AG20443 (cell line): ENCODE measurements around the gene KCNB1.
"Not testable (repeated sequence)": the region's sequence is repeated elsewhere in the genome, so short reads cannot be mapped to it uniquely, and the experiment has no call there.

ENCODE experiments used
- DNase-seq: peaks from one replicate; pipeline ENCODE4 v3.0.0; 2012; ENCODE audit warnings: low spot score, mixed read lengths

KCNB1 gene

DNA sequence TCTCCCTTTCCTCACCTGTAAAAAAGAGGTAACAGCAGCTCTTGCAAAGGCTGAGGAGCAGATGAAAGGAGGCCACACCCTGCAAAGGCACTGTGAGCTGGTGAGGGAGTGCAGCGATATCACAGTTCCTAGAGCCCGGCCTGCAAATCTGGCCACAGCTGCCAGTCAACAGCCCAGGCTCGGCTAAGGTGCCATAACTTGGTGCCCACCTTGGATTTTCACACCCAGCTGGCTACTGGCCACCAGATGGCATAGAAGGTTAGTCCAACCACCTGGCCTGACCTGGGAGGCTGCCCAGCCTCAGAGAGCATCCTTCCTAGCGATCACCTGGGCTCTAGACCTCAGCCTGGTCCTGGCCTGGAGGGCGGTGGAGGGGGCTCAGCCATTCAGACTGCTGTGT is 46.8 kb downstream of the KCNB1 start:
- DNase-seq: no peak

DNA sequence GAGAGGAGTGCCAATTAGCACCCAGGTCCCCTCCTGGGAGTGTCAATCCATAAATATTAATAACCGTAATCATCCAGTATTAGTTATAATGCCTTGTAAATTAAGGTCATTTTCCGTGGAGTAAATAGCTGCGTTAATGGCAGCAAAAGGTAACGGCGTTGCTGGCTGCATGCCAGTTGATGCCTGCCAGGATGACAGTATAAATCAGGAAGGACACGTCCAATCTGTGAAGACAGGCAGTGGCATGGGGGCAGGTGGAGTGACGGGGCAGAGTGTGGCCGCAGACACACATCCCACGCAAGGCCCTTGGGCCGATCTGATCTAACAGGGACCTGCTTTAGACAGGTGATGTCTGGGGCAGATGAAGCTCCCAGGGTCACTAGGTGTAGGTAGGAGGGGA is 49.1 kb downstream of the KCNB1 start:
- DNase-seq: no peak

DNA sequence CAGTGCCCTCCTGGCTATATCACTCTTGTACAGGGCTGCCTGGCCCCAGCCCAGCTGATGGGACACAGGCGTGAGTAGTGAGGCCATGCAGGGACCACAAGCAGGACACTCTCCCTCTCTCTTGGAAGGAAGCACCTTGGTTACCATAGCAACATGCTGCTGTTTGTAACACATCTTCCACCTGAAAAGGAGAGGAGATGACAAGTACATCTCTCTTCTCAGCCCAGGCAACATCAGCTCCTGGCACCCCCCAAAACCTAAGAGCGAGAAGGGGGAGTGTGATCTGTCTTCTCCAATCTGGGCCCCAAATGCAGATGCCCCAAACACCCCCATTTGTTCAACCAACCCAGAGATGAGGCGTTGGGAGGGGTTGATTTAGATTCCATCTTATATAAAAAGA is 49.9 kb downstream of the KCNB1 start:
- no peak for DNase-seq

DNA sequence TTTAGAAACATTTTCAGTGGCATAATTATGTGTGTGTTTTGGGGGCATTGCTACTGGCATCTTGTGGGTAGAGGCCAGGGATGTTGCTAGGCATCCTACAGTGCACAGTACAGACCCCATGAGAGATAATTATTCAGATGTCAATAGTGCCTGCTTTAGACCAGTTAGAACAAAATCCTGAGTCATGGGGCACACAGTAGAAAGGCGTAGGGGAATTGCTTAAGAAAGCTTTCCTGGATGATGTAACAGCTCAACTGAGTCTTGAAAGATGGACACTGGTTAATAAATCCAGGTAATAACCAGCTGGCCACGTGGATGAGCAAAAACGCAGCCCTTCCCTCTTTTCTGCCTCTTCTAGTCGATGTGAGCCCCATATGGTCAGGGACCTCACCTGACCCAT is 51.1 kb downstream of the KCNB1 start:
- DNase-seq: no peak

DNA sequence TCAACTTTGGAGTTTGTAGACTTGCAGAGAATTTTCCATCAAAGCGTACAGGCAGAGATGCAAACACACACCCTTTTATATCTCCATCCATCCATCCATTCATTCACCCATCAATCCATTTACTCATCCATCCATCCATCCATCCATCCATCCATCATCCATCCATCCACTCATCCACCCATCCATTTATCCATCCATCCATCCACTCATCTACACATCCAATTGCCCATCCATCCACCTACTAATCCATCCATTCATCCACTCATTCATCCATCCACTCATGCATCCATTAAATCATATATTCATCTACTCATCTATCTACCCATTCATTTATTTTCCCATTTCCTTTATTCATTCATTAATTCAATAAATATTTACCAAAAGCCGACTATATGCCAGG is 52.1 kb downstream of the KCNB1 start:
- DNase-seq: no peak

DNA sequence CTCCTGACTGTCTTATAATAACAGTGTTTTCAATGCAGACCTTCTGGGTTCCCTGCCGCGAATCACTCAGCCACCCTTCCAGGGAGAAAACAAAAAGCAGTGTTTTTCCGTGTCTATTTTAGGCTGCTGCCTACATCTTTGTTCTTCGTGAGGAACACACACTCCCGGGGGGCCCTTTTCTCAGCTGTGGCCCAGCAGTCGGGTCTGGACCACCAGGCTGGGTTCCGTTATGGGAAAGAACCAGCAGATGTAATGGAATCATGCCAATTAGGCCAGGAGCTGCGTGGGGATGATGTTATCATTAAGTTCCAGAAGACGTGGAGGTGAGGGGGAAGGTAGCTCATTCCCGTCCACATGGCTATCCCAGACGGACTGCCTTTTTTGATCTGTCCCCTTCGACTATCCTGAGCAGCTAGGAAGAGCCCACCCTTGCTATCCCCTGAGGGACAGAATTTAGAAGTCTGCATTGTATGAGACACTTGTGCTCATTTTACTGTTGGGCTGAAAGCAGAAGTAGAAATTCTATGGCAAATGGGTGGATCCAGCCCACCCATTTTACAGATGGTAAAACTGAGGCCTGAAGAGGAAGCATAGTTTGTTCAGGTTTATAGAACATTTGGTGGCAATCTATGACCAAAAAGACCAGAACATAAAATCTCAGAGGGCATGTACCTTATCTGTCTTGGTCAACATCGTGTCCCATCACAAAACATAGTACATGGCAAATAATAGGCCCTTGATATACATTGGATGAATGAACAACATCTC is 54.5 kb downstream of the KCNB1 start:
- DNase-seq: no peak

DNA sequence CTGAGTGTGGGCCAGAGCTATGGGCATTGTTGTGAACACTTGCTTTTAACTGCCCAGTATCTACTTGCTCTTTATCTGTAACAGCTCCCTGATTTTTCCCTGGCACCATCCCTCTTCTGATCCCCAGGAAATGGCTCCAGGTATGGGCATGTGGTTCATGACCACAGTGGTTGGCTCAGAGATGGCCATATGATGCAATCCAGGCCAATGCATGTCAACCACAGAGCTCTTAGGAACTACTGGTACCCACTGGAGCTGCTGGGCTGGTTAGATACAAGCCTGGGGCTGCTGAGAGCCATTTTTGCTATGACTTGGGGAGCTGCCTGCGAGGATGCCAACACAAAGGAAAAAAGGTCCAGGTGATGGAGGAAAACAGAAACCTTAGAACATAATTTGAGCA is 55.6 kb downstream of the KCNB1 start:
- DNase-seq: peak; percentile 23

DNA sequence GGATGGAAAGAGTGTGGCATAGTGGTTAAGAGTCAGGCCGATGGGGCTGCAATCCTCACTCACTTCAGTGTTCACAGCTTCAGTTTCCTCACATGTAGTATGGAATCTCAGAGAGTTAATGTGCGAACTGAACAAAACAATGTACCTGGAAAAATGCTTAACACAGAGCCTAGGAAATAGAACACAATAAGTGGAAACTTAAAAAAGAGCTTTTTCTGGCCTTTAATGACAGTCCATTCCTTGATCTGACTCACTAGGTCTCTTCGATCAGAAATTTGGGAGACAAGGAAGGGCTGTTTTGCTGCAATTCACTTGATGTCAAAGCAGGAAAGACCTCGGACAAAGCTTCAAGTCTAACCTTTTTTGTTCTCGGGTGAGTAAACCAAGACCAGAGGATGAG is 56.1 kb downstream of the KCNB1 start:
- DNase-seq: no peak

DNA sequence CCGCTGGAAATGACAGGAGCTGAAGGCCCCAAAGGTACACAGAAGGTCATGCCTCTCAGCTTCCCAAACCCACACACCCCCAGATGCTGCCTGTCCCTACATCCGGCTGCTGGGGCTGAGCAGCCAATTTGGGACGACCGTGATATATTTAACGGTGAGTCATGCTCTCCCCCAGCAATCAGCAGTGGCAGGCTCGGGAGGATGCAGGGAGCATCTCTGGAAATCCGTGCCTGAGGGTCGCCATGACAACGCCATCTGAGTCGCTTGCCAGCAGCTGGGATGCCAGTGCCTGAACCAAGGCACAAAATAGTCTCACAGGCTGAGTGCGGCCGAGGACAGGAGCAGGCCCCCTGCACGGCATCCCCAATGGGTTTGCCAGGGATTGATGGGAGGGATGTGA is 57.9 kb downstream of the KCNB1 start:
- no peak for DNase-seq

DNA sequence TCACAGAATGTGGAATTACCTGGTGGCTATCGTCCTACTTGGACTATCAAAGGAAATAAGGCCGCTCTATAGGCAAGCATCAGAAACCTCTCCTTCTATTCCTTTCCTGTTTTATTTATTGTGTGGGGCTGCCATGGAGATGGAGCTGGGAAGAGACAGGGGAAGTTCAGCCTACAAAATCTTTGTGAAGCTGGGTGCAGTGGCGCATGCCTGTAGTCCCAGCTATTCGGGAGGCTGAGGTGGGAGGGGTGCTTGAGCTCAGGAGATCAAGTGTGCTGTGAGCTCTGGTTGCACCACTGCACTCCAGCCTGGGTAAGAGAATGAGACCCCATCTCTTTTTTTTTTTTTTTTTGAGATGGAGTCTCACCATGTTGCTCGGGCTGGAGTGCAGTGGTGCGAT is 60.3 kb downstream of the KCNB1 start:
- no peak for DNase-seq

DNA sequence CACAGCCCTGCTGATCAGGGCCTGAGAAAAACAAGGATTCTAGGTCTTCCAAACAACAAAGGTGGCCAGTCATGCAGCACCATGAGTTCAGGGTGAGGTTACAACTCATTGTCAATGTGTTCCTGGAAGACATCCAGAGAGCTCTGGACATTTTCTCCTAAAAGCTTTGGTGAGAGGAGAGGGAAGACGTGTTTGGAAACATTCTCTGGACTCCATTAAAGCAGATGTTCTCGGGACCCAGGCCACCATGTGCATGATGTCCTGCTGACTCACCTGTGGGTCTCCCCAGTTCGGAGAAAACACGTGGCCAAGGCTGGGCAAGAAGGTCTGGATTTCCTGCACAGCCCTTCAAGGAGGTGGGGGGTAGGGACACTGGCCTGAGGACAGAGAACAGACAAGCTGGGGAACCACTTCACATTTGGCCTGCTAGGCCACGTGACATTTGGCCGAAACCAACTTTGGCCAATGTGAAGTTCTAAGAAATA is 61.6 kb downstream of the KCNB1 start:
- DNase-seq: no peak

DNA sequence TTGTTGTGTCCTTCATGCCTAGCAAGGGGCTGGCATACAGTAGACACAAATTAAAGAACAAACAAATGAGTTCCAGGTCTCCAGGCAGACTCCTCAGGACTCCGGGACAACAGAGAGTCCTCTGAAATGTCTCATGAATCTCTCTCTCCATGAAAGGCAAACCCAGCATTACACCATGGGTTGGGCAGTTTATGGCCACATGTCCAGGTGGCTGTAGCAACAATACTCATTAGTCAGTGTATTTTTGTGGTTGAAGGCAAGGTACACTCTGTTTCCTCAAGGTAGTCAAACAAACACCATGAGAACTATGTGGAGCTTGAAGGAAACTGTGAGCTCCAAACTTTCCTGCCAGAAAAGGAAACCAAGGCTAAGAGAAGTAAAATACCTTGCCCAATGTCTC is 62.2 kb downstream of the KCNB1 start:
- DNase-seq: no peak

DNA sequence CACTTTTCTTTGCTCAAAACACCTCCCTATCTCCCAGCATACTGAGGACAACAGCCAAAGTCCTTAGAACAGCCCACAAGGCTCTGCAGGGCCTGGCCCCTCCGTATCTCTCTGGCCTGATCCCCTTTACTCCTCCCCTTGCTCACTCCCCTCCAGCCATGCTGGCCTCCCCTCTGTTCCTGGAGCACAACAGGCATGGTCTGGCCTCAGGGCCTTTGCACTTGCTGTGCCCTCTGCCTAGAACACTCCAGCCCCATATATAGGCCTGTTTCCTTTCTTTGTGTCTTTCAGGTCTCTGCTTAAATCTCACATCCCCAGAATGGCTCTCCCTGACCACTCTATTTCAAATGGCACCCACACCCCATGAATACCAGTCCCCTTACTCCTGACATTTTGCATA is 62.7 kb downstream of the KCNB1 start:
- DNase-seq: no peak

DNA sequence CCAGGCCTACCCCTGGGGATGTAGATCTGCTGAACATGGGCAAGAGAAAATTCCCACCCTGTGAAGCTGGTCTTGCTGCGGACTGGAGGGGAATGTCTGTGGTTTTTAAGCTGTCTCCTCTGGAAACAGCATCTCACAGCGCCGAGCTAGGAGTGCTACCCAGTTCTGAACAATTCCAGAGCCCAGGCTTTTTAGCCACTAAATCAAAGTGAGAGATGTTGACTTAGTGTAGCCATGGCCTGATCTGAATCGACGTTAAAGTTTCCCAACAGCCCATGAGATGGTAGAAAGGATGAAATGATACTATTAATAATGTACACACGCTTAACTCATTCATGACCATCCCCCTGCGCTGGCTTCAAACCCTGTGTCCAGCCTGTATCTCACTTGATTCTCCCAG is 63.7 kb downstream of the KCNB1 start:
- DNase-seq: no peak

DNA sequence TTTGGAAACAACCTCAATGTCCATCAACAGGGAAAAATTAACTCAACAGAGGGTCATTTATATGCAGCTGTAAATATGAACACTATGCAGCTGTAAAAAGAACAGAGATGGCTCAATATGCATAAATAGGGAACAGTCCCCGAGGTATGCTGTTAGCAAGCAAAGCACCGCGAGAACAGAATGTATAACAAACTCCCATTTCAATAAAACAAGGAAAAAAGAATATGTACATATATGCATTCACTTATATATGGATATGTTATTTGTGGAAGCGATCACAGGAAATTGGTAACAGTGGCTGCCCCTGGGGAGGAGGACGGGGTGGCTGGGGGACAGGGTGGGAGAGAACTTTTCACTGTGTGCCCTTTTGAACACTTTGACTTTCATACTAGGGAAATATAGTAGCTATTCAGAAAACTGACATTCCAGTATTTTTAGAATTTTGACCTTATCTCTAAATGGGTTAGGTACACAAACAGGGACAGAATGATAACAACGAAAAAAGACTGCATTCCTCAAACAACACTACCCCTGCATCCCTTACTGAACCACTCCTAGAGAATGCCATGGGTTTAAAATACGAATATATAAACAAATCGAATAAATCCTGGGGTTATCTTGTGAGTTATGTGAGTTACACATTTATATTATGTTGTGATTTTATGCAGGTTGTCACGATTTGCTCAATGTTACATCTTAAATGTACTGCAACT is 64.5 kb downstream of the KCNB1 start:
- DNase-seq: no peak

DNA sequence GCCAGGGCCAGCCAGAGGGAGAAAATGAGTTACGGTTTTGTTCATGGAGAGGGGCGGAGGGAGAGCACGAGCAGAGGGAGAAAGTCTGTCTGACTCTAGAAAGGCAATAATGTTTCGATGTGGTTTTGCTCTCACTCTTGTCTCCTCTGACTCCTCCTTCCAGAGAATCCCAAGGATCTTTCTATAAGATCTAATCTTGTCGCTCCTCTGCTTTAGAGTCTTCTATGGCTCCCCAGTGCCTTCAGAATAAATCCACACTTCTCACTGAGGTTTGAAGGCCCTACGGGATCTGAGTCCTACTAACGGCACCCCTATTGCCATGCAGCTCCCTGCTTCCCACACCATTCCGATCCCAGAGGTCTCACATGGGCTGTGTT is 66.8 kb downstream of the KCNB1 start:
- no peak for DNase-seq

DNA sequence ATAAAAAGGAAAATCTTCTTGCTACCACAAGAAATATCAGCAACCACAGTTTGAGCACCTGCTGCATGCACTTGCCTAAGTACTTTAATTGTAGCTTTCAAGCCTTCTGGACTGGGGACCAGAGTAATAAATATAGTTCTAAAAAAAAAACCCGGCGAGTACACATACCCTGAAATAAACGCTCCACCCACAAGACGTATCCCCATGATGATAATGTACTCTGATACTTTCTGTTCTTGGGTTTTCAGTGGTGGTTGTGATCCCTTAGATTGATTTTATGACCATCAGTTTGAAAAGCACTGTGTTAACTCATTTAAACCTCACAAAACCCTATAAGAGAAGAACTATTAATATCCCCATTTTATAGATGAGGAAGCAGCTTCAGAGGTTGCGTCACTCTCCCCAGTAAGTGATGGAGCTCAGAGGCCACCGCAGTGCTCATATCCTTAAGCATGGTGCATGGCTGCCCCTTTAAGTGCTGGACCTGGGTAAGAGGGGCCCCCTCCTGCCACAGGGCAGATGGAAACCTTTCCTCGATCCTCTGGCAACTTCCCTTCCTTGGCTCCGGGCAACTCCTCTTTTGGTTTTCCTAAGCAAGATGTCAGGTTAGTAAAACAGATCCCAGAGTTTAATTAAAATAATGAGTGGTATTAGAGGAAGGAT is 67.3 kb downstream of the KCNB1 start:
- DNase-seq: no peak

DNA sequence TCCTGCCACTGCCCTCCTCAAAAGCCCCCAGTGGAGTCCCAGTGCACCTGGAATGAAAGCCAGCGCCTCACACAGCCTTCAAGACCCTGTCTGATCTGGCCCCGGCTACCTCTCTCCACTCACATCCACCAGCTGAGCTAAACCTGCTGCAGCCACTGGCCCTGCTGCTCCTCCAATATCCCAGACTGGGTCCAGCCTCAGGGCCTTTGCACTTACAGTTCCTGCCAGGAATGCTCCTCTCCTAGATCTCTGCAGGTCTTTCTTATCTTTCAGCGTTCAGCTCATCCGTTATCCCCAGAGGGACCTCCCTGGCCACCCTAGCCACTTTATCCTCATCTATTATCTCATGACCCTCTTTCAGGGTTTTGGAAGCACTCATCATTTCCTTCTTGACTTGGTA is 68.8 kb downstream of the KCNB1 start:
- DNase-seq: no peak

DNA sequence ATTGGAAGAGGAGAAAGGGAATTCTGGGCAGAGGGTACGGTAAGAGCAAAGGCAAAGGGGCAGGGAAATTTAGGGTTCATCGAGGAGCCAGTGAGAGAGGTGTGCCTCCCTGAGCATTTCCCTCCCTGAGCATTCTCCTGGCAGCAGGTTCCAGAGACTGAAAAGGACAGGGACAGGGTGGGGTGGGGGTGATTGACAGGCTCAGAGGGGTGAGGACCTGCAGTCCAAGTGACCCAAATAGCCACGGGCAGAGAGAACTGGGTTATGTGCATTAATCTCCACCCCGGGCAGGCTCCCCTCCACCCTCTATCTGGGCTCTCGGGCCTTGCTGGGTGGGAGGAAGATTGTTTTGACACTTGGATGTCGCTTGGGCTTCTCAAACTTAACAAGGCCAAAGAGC is 69.5 kb downstream of the KCNB1 start:
- DNase-seq: no peak

DNA sequence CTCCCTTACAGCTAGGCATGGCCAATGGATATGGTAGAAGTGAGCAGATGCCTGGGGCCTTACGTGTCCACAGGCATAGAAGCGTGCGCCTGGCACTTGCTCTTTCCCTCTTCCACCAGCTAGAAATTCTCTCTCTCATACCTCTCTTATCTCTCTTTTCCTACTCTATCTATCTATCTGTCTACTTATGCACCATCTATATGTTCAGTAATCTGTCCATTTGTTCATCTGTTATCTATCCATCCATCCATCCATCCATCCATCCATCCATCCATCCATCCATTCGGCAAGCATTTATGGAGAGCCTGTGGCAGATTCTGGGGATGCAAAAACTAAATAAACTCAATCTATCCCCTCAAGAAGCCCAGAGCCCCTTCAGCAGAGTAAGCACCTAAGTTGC is 70.2 kb downstream of the KCNB1 start:
- DNase-seq: no peak

DNA sequence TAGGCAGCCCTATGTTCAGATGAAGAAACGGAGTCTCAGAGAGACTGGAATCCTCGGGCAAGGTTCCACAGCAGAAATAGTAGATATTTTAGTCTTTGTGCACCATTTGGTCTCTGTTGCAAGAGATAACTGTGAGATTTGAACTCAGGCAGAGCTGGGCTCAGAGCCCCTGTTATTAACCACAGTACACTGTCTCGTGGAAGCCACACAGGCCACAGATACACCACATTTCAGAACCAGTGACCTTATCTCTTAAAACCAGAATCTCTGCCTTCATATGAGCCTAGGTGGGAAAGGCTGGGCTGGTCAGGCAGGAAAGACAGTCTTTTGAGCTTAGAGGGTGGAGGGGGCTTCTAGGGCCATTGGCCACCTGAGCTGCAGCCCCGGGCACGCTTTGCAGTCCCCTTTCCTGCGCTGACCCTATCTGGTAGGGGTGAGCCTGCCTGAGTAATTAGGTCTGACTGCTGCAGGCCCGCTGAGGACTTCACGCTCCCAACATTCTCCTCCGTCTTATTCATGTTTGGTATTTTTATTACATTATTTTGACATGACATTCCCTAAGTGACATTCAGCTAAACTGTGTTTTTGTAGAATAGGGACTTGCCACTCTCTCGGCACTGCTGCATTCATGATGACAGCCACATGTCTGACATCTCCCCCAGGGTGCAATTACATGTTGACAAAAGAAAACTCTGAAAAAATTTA is 71.1 kb downstream of the KCNB1 start:
- no peak for DNase-seq

DNA sequence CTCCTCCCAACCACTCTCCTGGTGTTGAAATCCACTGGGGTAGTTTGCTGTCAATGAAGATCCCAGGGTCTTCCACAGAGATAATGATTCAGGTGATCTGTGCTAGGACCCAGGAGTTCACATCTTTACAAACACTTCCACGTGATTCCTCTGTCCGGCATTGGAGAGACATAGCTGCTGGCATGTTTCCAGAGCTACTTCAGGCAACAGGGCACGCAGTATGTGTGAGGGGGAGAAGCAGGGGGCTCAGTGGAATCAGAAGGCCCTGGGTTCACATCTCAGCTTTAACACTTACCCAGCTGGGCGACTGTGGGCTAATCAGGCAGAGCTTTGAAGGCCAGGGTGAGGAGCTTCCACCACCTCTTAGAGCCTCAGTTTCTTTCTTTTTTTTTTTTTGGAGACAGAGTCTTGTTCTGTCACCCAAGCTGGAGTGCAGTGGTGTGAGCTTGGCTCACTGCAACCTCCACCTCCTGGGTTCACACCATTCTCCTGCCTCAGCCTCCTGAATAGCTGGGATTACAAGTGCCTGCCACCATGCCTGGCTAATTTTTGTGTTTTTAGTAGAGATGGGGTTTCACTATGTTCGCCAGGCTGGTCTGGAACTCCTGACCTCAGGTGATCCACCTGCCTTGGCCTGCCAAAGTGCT is 72.4 kb downstream of the KCNB1 start:
- not testable (repeated sequence) for DNase-seq
